ENCODE measurements around the gene COPG1. TPM values are rescaled to one million over a fixed set of nuclear protein-coding genes. Genes with fewer than 3 reads are reported as not detected.

The COPG1 gene
- total and polyA plus RNA-seq, 2 experiments from 2014 or later, result 50.0 to 106 TPM

- TF ChIP-seq ZNF462 (CRISPR knock-in tag; IDR thresholded peaks at IDR 0.05) (no peak), ETS1 (IDR thresholded peaks at IDR 0.05) (no peak)
Observed at GRCh38 chr3:129252748-129253147, 3.3 kb downstream of the COPG1 start (continued).

GRCh38 chr3:129254536-129255230 is 5.3 kb downstream of the COPG1 start:
- H3K79me2 ChIP-seq (replicated peaks; ENCODE audit: insufficient read depth), result peaks cover 10% of the 10 kb centered on the region
- H3K4me2 ChIP-seq, result no peak overlapping the region
- no peak overlapping the region for H3K27ac Mint-ChIP-seq
- no peak overlapping the region for H3K4me3 ChIP-seq
- 0 out of 2 replicates have a peak, but pooled peaks cover 5% of the 10 kb centered on the region for H3K4me1 ChIP-seq (ENCODE audit: insufficient read depth)
- peaks cover 5% of the 10 kb centered on the region for H4K20me1 ChIP-seq (replicated peaks; ENCODE audit: insufficient read depth)
- no peak for DNase-seq (ENCODE audit: low spot score)
- no peaks in the 10 kb centered on the region for H3K27me3 ChIP-seq (ENCODE audit: insufficient read depth)
- H3K27ac ChIP-seq (ENCODE audit: low read depth), result no peak overlapping the region
- H3K27me3 Mint-ChIP-seq (ENCODE audit: insufficient read depth, low read depth, poor library complexity), result no peaks in the 10 kb centered on the region
- no peaks in the 10 kb centered on the region for H3F3A ChIP-seq (replicated peaks; ENCODE audit: low read depth)
- peaks cover 8% of the 10 kb centered on the region for H3K4me1 Mint-ChIP-seq
- H3K36me3 ChIP-seq (ENCODE audit: insufficient read depth), result peaks cover 39% of the 10 kb centered on the region
- H2AFZ ChIP-seq, result no peak overlapping the region
- no peaks in the 10 kb centered on the region for H3K9me3 Mint-ChIP-seq
- H3K9me2 ChIP-seq (ENCODE audit: insufficient read depth), result no peaks in the 10 kb centered on the region
- H3K4me3 Mint-ChIP-seq, result no peak overlapping the region
- no peak for ATAC-seq
- peaks cover 72% of the 10 kb centered on the region for H3K36me3 Mint-ChIP-seq (ENCODE audit: low read depth)
- no peak for TF ChIP-seq NANOG (IDR thresholded peaks at IDR 0.05; ENCODE audit: borderline replicate concordance)
- no peak for TF ChIP-seq REST (IDR thresholded peaks at IDR 0.05; ENCODE audit: unreplicated experiment)
- no peak for TF ChIP-seq POLR2AphosphoS5 (IDR thresholded peaks at IDR 0.05; ENCODE audit: low read depth)
- no peak for TF ChIP-seq STAT1 (IDR thresholded peaks at IDR 0.05; ENCODE audit: unreplicated experiment)
- TF ChIP-seq ZNF114 (CRISPR knock-in tag; IDR thresholded peaks at IDR 0.05), result no peak
- no peak for TF ChIP-seq ZNF331 (CRISPR knock-in tag; IDR thresholded peaks at IDR 0.05; ENCODE audit: low read depth)
- TF ChIP-seq ETS1 (IDR thresholded peaks at IDR 0.05), result no peak
- no peak for TF ChIP-seq CTCF (conservative IDR thresholded peaks at IDR 0.05; ENCODE audit: low read depth in 2 of 2)
- no peak for TF ChIP-seq CREB1 (CRISPR knock-in tag; IDR thresholded peaks at IDR 0.05; ENCODE audit: low read depth)
- TF ChIP-seq EZH2phosphoT487 (IDR thresholded peaks at IDR 0.05; ENCODE audit: unreplicated experiment), result no peak
